T-helper 9 cell (primary cell): Measurements from ENCODE around the gene TOM1L1.

Source experiments
- DNase-seq: peaks from one replicate; pipeline ENCODE4 v3.0.0-alpha.2; 2020

TOM1L1 gene

GRCh38 chr17:54898576-54898975, 2.1 kb upstream of the TOM1L1 start:
- no peak for DNase-seq

GRCh38 chr17:54899201-54899600, 1.5 kb upstream of the TOM1L1 start:
- DNase-seq = no peak

GRCh38 chr17:54899721-54900456, 763 bp upstream of the TOM1L1 start:
- no peak for DNase-seq

- no peak for DNase-seq
These were observed 674 bp downstream of the TOM1L1 start for GRCh38 chr17:54901230-54901822.

- DNase-seq = no peak
These were observed 1.4 kb downstream of the TOM1L1 start for GRCh38 chr17:54902017-54902416.

GRCh38 chr17:54902611-54903010, 2.0 kb downstream of the TOM1L1 start:
- DNase-seq = no peak

- DNase-seq = no peak
These were observed 2.7 kb downstream of the TOM1L1 start for GRCh38 chr17:54903375-54903774.

- DNase-seq = no peak
These were observed 6.0 kb downstream of the TOM1L1 start for GRCh38 chr17:54906683-54907082.

GRCh38 chr17:54907376-54907775, 6.7 kb downstream of the TOM1L1 start:
- DNase-seq = no peak

- DNase-seq = no peak
These were observed 9.1 kb downstream of the TOM1L1 start for GRCh38 chr17:54909766-54910165.

- no peak for DNase-seq
These were observed 16.1 kb downstream of the TOM1L1 start for GRCh38 chr17:54916721-54917120.

- DNase-seq = no peak
These were observed 18.8 kb downstream of the TOM1L1 start for GRCh38 chr17:54919425-54919824.

- no peak for DNase-seq
These were observed 20.2 kb downstream of the TOM1L1 start for GRCh38 chr17:54920819-54921218.

GRCh38 chr17:54924405-54924804, 23.8 kb downstream of the TOM1L1 start:
- no peak for DNase-seq

- no peak for DNase-seq
These were observed 26.9 kb downstream of the TOM1L1 start for GRCh38 chr17:54927525-54927924.

- DNase-seq = no peak
These were observed 32.1 kb downstream of the TOM1L1 start for GRCh38 chr17:54932711-54933110.

GRCh38 chr17:54933921-54934320, 33.3 kb downstream of the TOM1L1 start:
- DNase-seq = no peak

GRCh38 chr17:54935471-54935870, 34.8 kb downstream of the TOM1L1 start:
- DNase-seq = no peak

GRCh38 chr17:54937018-54937417, 36.4 kb downstream of the TOM1L1 start:
- DNase-seq = no peak

- no peak for DNase-seq
These were observed 36.8 kb downstream of the TOM1L1 start for GRCh38 chr17:54937426-54937825.

GRCh38 chr17:54941285-54941684, 40.6 kb downstream of the TOM1L1 start:
- DNase-seq = no peak

- no peak for DNase-seq
These were observed 44.1 kb downstream of the TOM1L1 start for GRCh38 chr17:54944796-54945195.

- no peak for DNase-seq
These were observed 44.6 kb downstream of the TOM1L1 start for GRCh38 chr17:54945231-54945630.

- no peak for DNase-seq
These were observed 45.0 kb downstream of the TOM1L1 start for GRCh38 chr17:54945671-54946070.

GRCh38 chr17:54947396-54947795, 46.7 kb downstream of the TOM1L1 start:
- no peak for DNase-seq
